ENCODE results near the gene CHAD.

DNA sequence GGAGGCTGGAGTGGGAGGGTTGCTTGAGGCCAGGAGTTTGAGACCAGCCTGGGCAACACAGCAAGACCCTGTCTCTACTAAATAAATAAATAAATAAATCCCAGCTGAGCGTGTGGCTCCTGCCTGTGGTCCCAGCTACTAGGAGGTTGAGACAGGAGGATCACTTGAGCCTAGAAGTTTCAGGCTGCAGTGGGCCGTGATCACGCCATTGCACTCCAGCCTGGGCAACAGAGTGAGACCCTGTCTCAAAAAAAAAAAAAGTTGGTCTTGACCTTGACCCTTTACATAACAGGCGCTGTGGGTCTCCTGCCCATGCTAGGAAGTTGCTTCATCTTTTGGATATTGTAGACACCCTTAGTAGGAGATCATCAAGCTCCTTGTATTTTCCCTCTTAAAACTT is 31.3 kb downstream of the CHAD start:
- TF ChIP-seq POLR2A (IDR thresholded peaks at IDR 0.05) = no peak
- TF ChIP-seq, protein P1, sequence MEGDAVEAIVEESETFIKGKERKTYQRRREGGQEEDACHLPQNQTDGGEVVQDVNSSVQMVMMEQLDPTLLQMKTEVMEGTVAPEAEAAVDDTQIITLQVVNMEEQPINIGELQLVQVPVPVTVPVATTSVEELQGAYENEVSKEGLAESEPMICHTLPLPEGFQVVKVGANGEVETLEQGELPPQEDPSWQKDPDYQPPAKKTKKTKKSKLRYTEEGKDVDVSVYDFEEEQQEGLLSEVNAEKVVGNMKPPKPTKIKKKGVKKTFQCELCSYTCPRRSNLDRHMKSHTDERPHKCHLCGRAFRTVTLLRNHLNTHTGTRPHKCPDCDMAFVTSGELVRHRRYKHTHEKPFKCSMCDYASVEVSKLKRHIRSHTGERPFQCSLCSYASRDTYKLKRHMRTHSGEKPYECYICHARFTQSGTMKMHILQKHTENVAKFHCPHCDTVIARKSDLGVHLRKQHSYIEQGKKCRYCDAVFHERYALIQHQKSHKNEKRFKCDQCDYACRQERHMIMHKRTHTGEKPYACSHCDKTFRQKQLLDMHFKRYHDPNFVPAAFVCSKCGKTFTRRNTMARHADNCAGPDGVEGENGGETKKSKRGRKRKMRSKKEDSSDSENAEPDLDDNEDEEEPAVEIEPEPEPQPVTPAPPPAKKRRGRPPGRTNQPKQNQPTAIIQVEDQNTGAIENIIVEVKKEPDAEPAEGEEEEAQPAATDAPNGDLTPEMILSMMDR (IDR thresholded peaks at IDR 0.05) = no peak
